VCaP (cell line): ENCODE measurements around the gene SLC23A3.
"Not testable (repeated sequence)": the region's sequence is repeated elsewhere in the genome, so short reads cannot be mapped to it uniquely, and the experiment has no call there.

Experiments
- H3K27ac ChIP-seq: fragments of 450-650 bp; 2 replicates; pipeline ENCODE4 v1.5.1; 2017
- CTCF ChIP-seq: fragments of 450-650 bp; conservative IDR thresholded peaks from 2 replicates; pipeline ENCODE4 v1.5.1; 2017; ENCODE audit warnings: mild to moderate bottlenecking, moderate library complexity

Gene SLC23A3

DNA sequence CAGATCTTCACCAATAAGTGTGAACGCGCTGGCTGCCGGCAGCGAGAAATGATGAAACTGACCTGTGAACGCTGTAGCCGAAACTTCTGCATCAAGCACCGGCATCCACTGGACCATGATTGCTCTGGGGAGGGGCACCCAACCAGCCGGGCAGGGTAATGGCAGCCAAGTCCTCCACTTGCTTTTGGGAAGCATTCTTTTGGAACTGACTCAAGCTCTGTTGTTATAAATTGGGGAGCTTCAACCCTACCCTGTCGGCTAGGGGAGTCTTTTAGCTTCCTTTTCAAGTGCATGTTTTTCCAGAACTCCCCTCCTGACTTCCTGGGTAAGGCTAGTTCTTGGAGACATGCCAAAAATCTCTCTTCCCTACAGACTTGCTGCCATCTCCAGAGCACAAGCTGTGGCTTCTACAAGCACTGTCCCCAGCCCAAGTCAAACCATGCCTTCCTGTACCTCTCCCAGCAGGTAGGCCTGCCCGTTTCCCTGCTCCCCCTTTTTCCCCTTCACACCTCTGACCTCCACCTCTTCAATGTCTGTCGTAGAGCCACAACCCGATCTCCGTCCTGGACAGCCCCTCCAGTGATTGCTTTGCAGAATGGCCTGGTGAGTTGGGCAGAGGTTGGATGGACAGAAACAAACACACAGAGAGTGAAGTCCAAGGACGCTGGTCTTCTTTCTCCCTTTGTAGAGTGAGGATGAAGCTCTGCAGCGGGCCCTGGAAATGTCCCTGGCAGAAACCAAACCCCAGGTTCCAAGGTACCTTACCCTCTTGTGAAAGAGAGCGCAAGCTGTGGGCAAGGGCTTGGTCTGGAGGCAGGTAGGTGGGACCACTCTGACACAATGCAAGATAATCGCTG is 38.3 kb upstream of the SLC23A3 start:
- H3K27ac ChIP-seq: peak overlapping the region; percentile 89
- no peak for TF ChIP-seq CTCF

GRCh38 chr2:219207134-219207883 is 37.5 kb upstream of the SLC23A3 start:
- TF ChIP-seq CTCF: no peak
- H3K27ac ChIP-seq: peak overlapping the region; percentile 89

DNA sequence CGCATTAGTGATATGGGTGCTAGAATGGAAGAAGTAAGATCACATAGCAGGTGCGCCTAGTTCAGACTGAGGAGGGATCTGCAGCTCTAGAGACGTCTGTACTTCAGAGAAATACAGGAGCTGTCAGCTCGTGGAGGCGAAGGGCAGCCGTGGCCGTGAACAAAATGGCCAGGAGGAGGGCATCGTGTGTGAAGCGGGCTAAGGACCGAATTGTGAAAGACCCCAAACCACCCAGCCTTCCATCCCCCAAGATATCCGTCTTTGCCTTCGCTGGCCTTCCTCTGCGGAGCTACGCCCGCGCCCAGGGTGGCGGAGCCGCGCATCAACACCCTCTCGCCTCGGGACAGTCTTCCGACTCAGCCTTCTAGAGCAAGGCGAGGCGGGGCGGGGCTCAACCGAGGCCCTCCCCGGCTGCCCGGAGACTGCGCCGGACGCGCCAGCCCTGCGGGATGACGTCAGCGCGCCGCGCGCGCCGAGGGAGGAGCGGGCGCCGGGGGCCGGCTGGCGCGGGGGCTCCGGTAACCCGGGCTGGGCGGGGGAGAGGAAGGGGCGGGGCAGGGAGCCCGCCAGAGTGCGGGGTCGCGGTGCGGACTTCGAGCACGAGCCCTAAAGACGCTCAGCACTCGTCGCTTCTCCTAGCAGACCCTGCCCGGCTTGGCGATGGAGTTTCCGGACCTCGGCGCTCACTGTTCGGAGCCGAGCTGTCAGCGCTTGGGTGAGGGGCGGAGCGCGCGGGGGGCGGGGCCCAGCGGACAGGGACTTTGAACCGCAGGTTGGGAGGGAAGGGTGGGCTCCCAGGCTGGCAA is 36.7 kb upstream of the SLC23A3 start, which contains the start of gene ZFAND2B:
TSS of gene ZFAND2B (plus strand) at position 455 of the 806 bp plus-strand sequence. CDS start at position 661, 206 bp downstream.
- no peak; the same call in 1 of the 2 replicates for TF ChIP-seq CTCF
- peak within 1 kb of the TSS; percentile 89 for H3K27ac ChIP-seq

GRCh38 chr2:219205981-219206327 is 36.1 kb upstream of the SLC23A3 start:
- peak overlapping the region; percentile 89 for H3K27ac ChIP-seq
- TF ChIP-seq CTCF: no peak

- TF ChIP-seq CTCF: no peak
- no peak overlapping the region for H3K27ac ChIP-seq
Observed at GRCh38 chr2:219205165-219205538, 35.3 kb upstream of the SLC23A3 start.

DNA sequence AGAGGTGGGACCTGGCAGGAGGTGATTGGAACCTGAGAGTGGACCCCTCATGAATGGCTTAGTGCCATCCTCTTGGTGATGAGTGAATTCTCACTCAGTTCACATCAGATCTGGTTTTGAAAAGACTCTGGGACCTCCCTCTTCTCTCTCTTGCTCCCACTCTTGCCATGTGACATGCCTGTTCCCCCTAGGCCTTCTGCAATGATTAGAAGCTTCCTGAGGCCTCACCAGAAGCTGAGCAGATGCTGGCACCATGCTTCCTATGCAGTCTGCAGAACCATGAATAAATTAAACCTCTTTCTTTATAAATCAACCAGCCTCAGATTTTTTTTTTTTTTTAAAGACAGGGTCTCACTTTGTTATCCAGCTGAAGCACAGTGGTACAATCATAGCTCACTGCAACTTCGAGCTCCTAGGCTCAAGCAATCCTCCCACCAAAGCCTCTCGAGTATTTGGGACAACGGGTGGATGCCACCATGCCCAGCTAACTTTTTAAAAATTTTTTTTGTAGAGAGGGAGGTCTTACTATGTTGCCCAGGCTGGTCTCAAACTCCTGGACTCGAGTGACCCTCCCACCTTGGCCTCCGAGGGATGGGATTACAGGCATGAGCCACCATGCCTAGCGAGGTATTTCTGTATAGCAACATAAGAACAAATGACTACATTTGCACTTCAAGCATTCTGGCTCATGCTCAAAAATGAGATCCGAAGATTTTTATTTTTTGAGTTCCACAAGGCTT is 34.8 kb upstream of the SLC23A3 start:
- no peak for TF ChIP-seq CTCF
- no peak overlapping the region for H3K27ac ChIP-seq

DNA sequence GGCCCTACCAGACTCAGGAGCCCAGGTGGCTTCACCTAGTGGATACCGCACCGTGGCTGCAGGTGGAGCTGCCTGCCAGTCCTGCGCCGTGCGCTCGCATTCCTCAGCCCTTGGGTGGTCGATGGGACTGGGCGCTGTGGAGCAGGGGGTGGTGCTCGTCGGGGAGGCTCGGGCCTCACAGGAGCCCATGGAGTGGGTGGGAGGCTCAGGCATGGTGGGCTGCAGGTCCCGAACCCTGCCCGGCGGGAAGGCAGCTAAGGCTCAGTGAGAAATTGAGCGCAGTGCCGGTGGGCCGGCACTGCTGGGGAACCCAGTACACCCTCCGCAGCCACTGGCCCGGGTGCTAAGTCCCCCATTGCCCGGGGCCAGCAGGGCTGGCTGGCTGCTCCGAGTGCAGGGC is 31.5 kb upstream of the SLC23A3 start:
- peak overlapping the region; percentile 49; the same call in 1 of the 2 replicates for H3K27ac ChIP-seq

DNA sequence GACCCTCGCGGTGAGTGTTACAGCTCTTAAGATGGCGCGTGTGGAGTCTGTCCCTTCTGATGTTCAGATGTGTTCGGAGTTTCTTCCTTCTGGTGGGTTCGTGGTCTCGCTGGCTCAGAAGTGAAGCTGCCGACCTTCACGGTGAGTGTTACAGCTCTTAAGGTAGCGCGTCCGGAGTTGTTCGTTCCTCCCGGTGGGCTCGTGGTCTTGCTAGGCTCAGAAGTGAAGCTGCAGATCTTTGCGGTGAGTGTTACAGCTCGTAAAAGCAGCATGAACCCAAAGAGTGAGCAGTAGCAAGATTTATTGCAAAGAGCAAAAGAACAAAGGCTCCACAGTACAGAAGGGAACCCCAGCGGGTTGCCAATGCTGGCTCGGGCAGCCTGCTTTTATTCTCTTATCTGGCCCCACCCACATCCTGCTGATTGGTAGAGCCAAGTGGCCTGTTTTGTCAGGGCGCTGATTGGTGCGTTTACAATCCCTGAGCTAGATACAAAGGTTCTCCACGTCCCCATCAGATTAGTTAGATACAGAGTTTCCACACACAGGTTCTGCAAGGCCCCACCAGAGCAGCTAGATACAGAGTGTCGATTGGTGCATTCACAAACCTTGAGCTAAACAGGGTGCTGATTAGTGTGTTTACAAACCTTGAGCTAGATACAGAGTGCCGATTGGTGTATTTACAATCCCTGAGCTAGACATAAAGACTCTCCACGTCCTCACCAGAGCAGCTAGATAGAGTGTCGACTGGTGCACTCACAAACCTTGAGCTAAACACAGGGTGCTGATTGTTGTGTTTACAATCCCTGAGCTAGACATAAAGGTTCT is 30.9 kb upstream of the SLC23A3 start:
- not testable (repeated sequence) for H3K27ac ChIP-seq
